Measurements from ENCODE around the gene ZACN. TPM values are rescaled to one million over a fixed set of nuclear protein-coding genes. Genes with fewer than 3 reads are reported as not detected.

The ZACN gene
- total RNA-seq, 4 donors from 2014 or later = not detected

DNA sequence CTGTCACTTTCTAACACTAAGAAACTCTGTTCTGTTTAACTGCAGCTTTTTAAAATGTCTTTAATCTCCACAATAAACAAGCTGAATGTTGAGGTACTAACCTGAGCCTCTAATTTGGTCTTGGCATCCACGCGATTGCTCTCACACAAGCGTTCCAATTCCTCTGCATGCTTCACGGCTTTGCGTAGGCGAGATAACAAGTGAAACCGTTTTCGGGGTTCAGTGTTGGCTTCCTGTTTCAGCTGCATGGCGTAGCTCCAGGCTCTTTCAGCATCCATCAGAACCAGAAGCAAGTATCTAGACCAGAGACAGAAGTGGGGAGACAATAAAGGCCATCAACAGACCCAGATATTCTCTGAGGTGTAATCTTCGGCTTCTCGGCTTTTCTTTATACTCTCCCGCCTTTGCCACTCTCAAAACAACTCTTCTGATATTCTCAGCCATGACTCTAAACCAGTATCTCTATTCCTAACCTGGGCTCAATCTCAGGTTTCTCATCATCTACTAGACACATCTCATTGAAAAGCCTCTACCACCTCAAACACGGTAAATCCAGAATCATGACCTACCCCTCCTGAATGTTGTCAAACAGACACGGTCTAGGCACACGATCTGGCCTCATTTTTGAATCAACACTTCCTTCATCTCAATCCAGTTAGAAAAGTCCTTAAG, 15.0 kb upstream of the ZACN start:
- no peaks in the 10 kb centered on the region for H3K27me3 ChIP-seq
- no peaks in the 10 kb centered on the region for H3K36me3 ChIP-seq
- intact Hi-C loops (cut with DNase I; ENCODE audit: low total_unique reads) = no loop called here
- no peak overlapping the region for H3K4me3 ChIP-seq
- no peak for DNase-seq
- no peaks in the 10 kb centered on the region for H3K9me3 ChIP-seq
- TF ChIP-seq, protein P1, sequence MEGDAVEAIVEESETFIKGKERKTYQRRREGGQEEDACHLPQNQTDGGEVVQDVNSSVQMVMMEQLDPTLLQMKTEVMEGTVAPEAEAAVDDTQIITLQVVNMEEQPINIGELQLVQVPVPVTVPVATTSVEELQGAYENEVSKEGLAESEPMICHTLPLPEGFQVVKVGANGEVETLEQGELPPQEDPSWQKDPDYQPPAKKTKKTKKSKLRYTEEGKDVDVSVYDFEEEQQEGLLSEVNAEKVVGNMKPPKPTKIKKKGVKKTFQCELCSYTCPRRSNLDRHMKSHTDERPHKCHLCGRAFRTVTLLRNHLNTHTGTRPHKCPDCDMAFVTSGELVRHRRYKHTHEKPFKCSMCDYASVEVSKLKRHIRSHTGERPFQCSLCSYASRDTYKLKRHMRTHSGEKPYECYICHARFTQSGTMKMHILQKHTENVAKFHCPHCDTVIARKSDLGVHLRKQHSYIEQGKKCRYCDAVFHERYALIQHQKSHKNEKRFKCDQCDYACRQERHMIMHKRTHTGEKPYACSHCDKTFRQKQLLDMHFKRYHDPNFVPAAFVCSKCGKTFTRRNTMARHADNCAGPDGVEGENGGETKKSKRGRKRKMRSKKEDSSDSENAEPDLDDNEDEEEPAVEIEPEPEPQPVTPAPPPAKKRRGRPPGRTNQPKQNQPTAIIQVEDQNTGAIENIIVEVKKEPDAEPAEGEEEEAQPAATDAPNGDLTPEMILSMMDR (IDR thresholded peaks at IDR 0.05) = no peak
- TF ChIP-seq POLR2A (IDR thresholded peaks at IDR 0.05) = no peak
- H3K27ac ChIP-seq = no peak overlapping the region
- no peaks in the 10 kb centered on the region for H3K4me1 ChIP-seq

DNA sequence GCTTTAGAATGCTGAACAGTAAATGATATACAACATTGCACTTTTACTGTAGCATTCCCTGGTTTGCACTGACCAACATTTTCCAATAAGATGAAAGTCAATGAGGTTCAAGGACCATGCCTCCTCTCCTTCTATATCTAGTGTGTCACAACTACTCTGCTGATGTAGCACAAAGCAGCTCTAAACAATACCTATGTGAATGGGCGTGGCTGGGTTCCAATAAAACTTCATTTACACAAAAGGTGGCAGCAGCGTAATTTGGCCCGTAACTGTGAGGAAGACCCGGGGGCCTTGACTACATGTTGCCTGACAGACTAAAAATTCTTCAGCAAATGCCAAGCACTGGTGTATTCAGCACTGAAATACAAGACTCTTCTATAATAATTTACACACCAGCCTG, 13.2 kb upstream of the ZACN start:
- intact Hi-C loops (cut with DNase I; ENCODE audit: low total_unique reads) = no loop called here
- Histone ChIP-seq H3K27me3 (no peaks in the 10 kb centered on the region), H3K9me3 (no peaks in the 10 kb centered on the region), H3K4me3 (no peak overlapping the region), H3K4me1 (peaks cover 0 to 6% of the 10 kb centered on the region in 2 donors), H3K27ac (no peak overlapping the region), H3K36me3 (no peaks in the 10 kb centered on the region)
- TF ChIP-seq POLR2A (IDR thresholded peaks at IDR 0.05) = no peak
- TF ChIP-seq, protein P1 (IDR thresholded peaks at IDR 0.05) = no peak
- no peak for DNase-seq

DNA sequence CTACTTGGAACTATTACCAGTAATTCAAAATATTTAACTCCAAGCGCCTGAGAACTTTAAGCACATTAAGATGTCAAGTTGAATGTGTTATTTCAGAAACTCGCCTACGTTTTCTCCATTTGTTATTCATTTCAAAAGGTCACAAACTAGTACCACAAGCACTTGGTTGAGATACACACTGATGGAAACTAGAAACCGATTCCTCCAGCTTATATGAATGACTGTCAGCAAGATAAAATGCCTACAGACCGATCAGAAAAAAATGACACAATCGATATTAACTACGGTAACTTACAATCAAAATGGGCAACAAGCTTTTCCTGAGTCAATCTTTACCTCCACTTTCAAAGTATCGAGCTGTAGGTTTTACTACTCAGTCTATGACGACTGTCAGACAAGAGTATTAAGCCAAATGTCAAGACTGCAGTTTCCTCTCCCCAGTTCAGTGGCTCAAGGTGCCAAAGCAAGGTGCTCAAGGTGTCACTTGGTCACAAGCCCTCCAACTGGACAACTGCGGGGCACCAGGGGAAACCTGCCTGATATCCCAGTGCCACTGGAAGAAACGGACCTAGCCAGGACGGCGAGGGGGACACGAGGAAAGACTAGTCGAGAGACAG, 7.3 kb upstream of the ZACN start:
- no peak for DNase-seq
- Histone ChIP-seq H3K27me3 (peaks cover 27 to 29% of the 10 kb centered on the region in 2 donors), H3K27ac (peak overlapping the region; percentile 74 to 76), H3K9me3 (no peaks in the 10 kb centered on the region), H3K4me3 (peak overlapping the region; percentile 67 to 90), H3K4me1 (peaks cover 0 to 22% of the 10 kb centered on the region in 2 donors), H3K36me3 (no peaks in the 10 kb centered on the region)
- TF ChIP-seq, protein P1 (IDR thresholded peaks at IDR 0.05) = no peak
- TF ChIP-seq POLR2A (IDR thresholded peaks at IDR 0.05) = no peak
- intact Hi-C loops (cut with DNase I; ENCODE audit: low total_unique reads) = no loop called here

DNA sequence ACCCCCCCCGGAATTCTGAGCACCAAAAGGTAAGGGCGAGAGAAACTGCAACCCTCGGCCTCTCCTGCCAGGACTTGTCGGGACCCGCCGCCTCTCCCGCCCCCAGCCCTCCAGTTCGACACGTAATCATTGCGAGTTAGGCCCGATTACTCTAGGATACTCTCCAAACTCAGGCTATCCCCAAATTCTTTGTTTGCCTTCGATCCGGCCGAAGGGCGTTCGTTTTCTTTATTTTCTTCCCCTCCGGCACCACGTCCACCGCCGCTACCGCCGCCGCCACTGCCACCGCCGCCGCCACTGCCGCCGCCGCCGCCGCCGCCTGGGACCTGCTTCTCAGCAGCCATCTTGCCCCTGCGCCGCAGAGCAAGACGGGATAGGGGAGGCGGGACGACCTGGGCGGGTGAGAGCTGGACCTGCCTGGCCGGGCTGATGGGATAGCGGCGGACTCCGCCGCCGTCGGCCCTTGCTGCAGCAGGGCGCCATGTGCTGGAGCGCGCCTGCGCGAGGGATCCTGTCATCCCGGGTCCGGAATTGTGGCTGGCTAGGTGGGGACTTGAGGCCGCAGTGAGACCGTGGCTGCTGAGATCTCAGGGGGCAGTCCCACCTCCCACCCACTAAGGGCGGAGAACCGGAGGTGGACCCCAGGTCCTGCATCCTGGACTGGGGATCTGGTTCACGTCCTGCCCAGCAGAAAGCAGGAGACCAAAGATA, 6.7 kb upstream of the ZACN start, which contains the start of gene SRP68:
SRP68 (minus strand) TSS at position 370 of the 711 bp plus-strand sequence; CDS start at position 344, 26 bp downstream.
- peak; percentile 83 to 88 for DNase-seq
- H3K27me3 ChIP-seq = peaks cover 34 to 35% of the 10 kb centered on the region in 2 donors
- peaks cover 0 to 22% of the 10 kb centered on the region in 2 donors for H3K4me1 ChIP-seq
- H3K27ac ChIP-seq = peak within 1 kb of the TSS; percentile 74 to 76
- H3K4me3 ChIP-seq = peak within 1 kb of the TSS; percentile 67 to 90
- intact Hi-C loops (cut with DNase I; ENCODE audit: low total_unique reads) = no loop called here
- TF ChIP-seq, protein P1 (IDR thresholded peaks at IDR 0.05) = peak in 2 of 4 experiments; percentile 14 to 45
- peak; percentile 50 to 58 for TF ChIP-seq POLR2A (IDR thresholded peaks at IDR 0.05)
- H3K36me3 ChIP-seq = no peaks in the 10 kb centered on the region
- no peaks in the 10 kb centered on the region for H3K9me3 ChIP-seq

Data from uterus (tissue), 4 donors.